KOPT-K1 (cell line): ENCODE results near the gene ZDHHC18.
"Not testable (repeated sequence)": the region's sequence is repeated elsewhere in the genome, so short reads cannot be mapped to it uniquely, and the experiment has no call there.

ENCODE experiments used
- H3K27ac ChIP-seq: fragments of 200-600 bp; sonication (generic); 2 replicates; pipeline ENCODE4 v1.5.1; 2016; ENCODE audit warnings: antibody characterized with exemption, mild to moderate bottlenecking, low read depth, low read length; ENCODE audit not compliant: poor library complexity, severe bottlenecking
- H3K36me3 ChIP-seq: fragments of 200-600 bp; sonication (generic); 2 replicates; pipeline ENCODE4 v1.5.1; 2017; ENCODE audit warnings: antibody characterized with exemption, mild to moderate bottlenecking, low read length, moderate library complexity; ENCODE audit not compliant: insufficient read depth
- H3K9me3 ChIP-seq: fragments of 200-600 bp; sonication (generic); 2 replicates; pipeline ENCODE4 v1.5.1; 2017; ENCODE audit warnings: antibody characterized with exemption, low read length, mild to moderate bottlenecking; ENCODE audit not compliant: insufficient read depth, poor library complexity, severe bottlenecking

ZDHHC18 gene

GRCh38 chr1:26788515-26788785 lies 38.0 kb upstream of the ZDHHC18 start:
- Histone ChIP-seq H3K9me3 (no peaks in the 10 kb centered on the region), H3K27ac (peak overlapping the region; percentile 98), H3K36me3 (peaks cover 9% of the 10 kb centered on the region; the same call in 1 of the 2 replicates)

- H3K36me3 ChIP-seq: peaks cover 6% of the 10 kb centered on the region
- peak overlapping the region; percentile 98 for H3K27ac ChIP-seq
- H3K9me3 ChIP-seq: no peaks in the 10 kb centered on the region
These were observed 37.5 kb upstream of the ZDHHC18 start for GRCh38 chr1:26788836-26789611.

- Histone ChIP-seq H3K9me3 (no peaks in the 10 kb centered on the region), H3K36me3 (peaks cover 8% of the 10 kb centered on the region), H3K27ac (peak overlapping the region; percentile 98)
These were observed 36.9 kb upstream of the ZDHHC18 start for GRCh38 chr1:26789612-26789865.

- Histone ChIP-seq H3K27ac (peak overlapping the region; percentile 98), H3K36me3 (peaks cover 11% of the 10 kb centered on the region), H3K9me3 (no peaks in the 10 kb centered on the region)
These were observed 36.6 kb upstream of the ZDHHC18 start for GRCh38 chr1:26789931-26790330.

GRCh38 chr1:26790551-26790953 lies 35.9 kb upstream of the ZDHHC18 start:
- no peaks in the 10 kb centered on the region for H3K9me3 ChIP-seq
- H3K36me3 ChIP-seq: peaks cover 16% of the 10 kb centered on the region
- H3K27ac ChIP-seq: no peak overlapping the region

GRCh38 chr1:26791148-26791547 lies 35.3 kb upstream of the ZDHHC18 start:
- Histone ChIP-seq H3K9me3 (no peaks in the 10 kb centered on the region), H3K36me3 (peaks cover 16% of the 10 kb centered on the region), H3K27ac (no peak overlapping the region)

GRCh38 chr1:26791626-26792025 lies 34.9 kb upstream of the ZDHHC18 start:
- H3K27ac ChIP-seq: no peak overlapping the region
- peaks cover 16% of the 10 kb centered on the region for H3K36me3 ChIP-seq

GRCh38 chr1:26792924-26793323 lies 33.6 kb upstream of the ZDHHC18 start:
- peaks cover 23% of the 10 kb centered on the region for H3K36me3 ChIP-seq
- H3K9me3 ChIP-seq: no peaks in the 10 kb centered on the region
- no peak overlapping the region for H3K27ac ChIP-seq

More at GRCh38 chr1:26791626-26792025, 34.9 kb upstream of the ZDHHC18 start:
- no peaks in the 10 kb centered on the region for H3K9me3 ChIP-seq

- Histone ChIP-seq H3K36me3 (peaks cover 24% of the 10 kb centered on the region), H3K27ac (no peak overlapping the region), H3K9me3 (no peaks in the 10 kb centered on the region)
These were observed 32.1 kb upstream of the ZDHHC18 start for GRCh38 chr1:26794391-26794790.

- peaks cover 24% of the 10 kb centered on the region for H3K36me3 ChIP-seq
- no peak overlapping the region for H3K27ac ChIP-seq
- no peaks in the 10 kb centered on the region for H3K9me3 ChIP-seq
These were observed 28.9 kb upstream of the ZDHHC18 start for GRCh38 chr1:26797627-26798026.

- Histone ChIP-seq H3K27ac (peak overlapping the region; percentile 78), H3K9me3 (no peaks in the 10 kb centered on the region), H3K36me3 (peaks cover 15% of the 10 kb centered on the region)
These were observed 26.9 kb upstream of the ZDHHC18 start for GRCh38 chr1:26799479-26800142.

GRCh38 chr1:26803932-26804331 lies 22.6 kb upstream of the ZDHHC18 start:
- not testable (repeated sequence) for H3K9me3 ChIP-seq, H3K27ac ChIP-seq

GRCh38 chr1:26810105-26810504 lies 16.4 kb upstream of the ZDHHC18 start:
- not testable (repeated sequence) for H3K27ac ChIP-seq, H3K9me3 ChIP-seq, H3K36me3 ChIP-seq

More at GRCh38 chr1:26803932-26804331, 22.6 kb upstream of the ZDHHC18 start:
- not testable (repeated sequence) for H3K36me3 ChIP-seq

- Histone ChIP-seq H3K36me3 (no peaks in the 10 kb centered on the region), H3K9me3 (no peaks in the 10 kb centered on the region), H3K27ac (no peak overlapping the region)
These were observed 15.4 kb upstream of the ZDHHC18 start for GRCh38 chr1:26811057-26811456.

- no peaks in the 10 kb centered on the region for H3K36me3 ChIP-seq
- H3K27ac ChIP-seq: no peak overlapping the region
- H3K9me3 ChIP-seq: no peaks in the 10 kb centered on the region
These were observed 14.8 kb upstream of the ZDHHC18 start for GRCh38 chr1:26811708-26812107.

GRCh38 chr1:26814377-26814776 lies 12.1 kb upstream of the ZDHHC18 start:
- Histone ChIP-seq H3K27ac (no peak overlapping the region), H3K36me3 (no peaks in the 10 kb centered on the region), H3K9me3 (no peaks in the 10 kb centered on the region)
